ENCODE results near the gene DNAJC15. TPM values are rescaled to one million over a fixed set of nuclear protein-coding genes. Genes with fewer than 3 reads are reported as not detected.

Gene DNAJC15
- total and polyA plus RNA-seq, 2 of the 4 experiments (the other 2 are of a cell fraction): 7.0 to 22.0 TPM

GRCh38 chr13:43135516-43135915, 112.1 kb downstream of the DNAJC15 start:
- Histone ChIP-seq H3K18ac (ENCODE audit: low read depth, low read length) (no peak overlapping the region), H2AK9ac (replicated peaks; ENCODE audit: low read depth, low read length, poor library complexity) (no peak overlapping the region), H3K36me3 (ENCODE audit: control insufficient read depth, insufficient read depth, low read length) (no peaks in the 10 kb centered on the region), H3K27ac (ENCODE audit: insufficient read depth, low read length) (no peak overlapping the region), H3K4me2 (ENCODE audit: low read depth, low read length) (no peak overlapping the region), H3K9me1 (ENCODE audit: insufficient read depth, low read length) (peaks cover 5% of the 10 kb centered on the region; the same call in 1 of the 2 replicates), H4K5ac (ENCODE audit: low read depth, low read length) (no peak overlapping the region), H2BK5ac (ENCODE audit: low read depth, low read length, poor library complexity, severe bottlenecking) (no peak overlapping the region), H2BK20ac (ENCODE audit: low read depth, low read length) (no peak overlapping the region), H3K4ac (ENCODE audit: low read depth, low read length) (no peak overlapping the region), H3K4me1 (ENCODE audit: control insufficient read depth, insufficient read depth, low read length) (no peaks in the 10 kb centered on the region), H3K79me1 (ENCODE audit: low read depth in 1 of 2, low read length in 2 of 2) (no peaks in the 10 kb centered on the region), H2BK120ac (ENCODE audit: low read depth, low read length) (no peak overlapping the region), H2BK15ac (ENCODE audit: low read depth, low read length) (no peak overlapping the region), H2AFZ (replicated peaks; ENCODE audit: low read length, poor library complexity) (no peak overlapping the region), H4K91ac (ENCODE audit: insufficient read depth, low read depth, low read length) (no peak overlapping the region), H3K23ac (ENCODE audit: low read depth, low read length) (no peak overlapping the region), H2AK5ac (ENCODE audit: low read depth, low read length) (no peak overlapping the region), H4K8ac (ENCODE audit: low read depth in 2 of 2, low read length in 2 of 2) (no peak overlapping the region), H3K9me3 (ENCODE audit: control insufficient read depth, insufficient read depth, low read length) (no peaks in the 10 kb centered on the region), H3K4me3 (ENCODE audit: insufficient read depth, low read depth, low read length) (no peak overlapping the region), H3K56ac (ENCODE audit: extremely low read depth, insufficient read depth, low read length) (no peak overlapping the region), H3K9ac (ENCODE audit: low read depth, low read length) (no peak overlapping the region), H3K27me3 (ENCODE audit: control insufficient read depth, insufficient read depth, low read length) (peaks cover 13% of the 10 kb centered on the region), H4K20me1 (ENCODE audit: insufficient read depth, low read length) (no peaks in the 10 kb centered on the region), H3K14ac (replicated peaks; ENCODE audit: low read depth, low read length) (no peak overlapping the region)
- no TSS peak for BruUV-seq (replicated peaks)
- DNase-seq (no peak), ATAC-seq (ENCODE audit: low read depth) (no peak)
- intact Hi-C loops (cut with micrococcal nuclease): no loop called here
- POLR2A ChIA-PET (ENCODE audit: unreplicated experiment): no interaction called here
- CTCF ChIA-PET: no interaction called here
- TF ChIP-seq CEBPB (IDR thresholded peaks at IDR 0.05; ENCODE audit: low read depth, low read length) (no peak), ELK1 (IDR thresholded peaks at IDR 0.05; ENCODE audit: borderline replicate concordance, low read depth, low read length) (no peak), CHD1 (IDR thresholded peaks at IDR 0.05; ENCODE audit: low read depth, low read length) (no peak), SMC3 (IDR thresholded peaks at IDR 0.05; ENCODE audit: low read depth, low read length) (no peak), USF2 (IDR thresholded peaks at IDR 0.05; ENCODE audit: low read depth, low read length) (no peak), MAZ (IDR thresholded peaks at IDR 0.05; ENCODE audit: borderline replicate concordance, low read depth, low read length) (no peak), FOS (IDR thresholded peaks at IDR 0.05; ENCODE audit: low read depth, low read length) (no peak), RAD21 (IDR thresholded peaks at IDR 0.05; ENCODE audit: low read length) (no peak), CTCF (conservative IDR thresholded peaks at IDR 0.05; ENCODE audit: low read depth, low read length) (no peak), POLR2A (IDR thresholded peaks at IDR 0.05; ENCODE audit: low read depth, low read length) (no peak), RCOR1 (IDR thresholded peaks at IDR 0.05; ENCODE audit: insufficient replicate concordance, low read length) (no peak), RFX5 (IDR thresholded peaks at IDR 0.05; ENCODE audit: low read depth, low read length) (no peak), NFE2L2 (IDR thresholded peaks at IDR 0.05; ENCODE audit: low read depth, low read length) (no peak), MXI1 (IDR thresholded peaks at IDR 0.05; ENCODE audit: borderline replicate concordance, low read depth, low read length) (no peak), BHLHE40 (IDR thresholded peaks at IDR 0.05; ENCODE audit: low read depth, low read length) (no peak)
- in situ Hi-C loops (cut with MboI; ENCODE audit: low sequenced_read_pairs): no loop called here
- dilution Hi-C loops (cut with HindIII; ENCODE audit: low sequenced_read_pairs, unreplicated experiment): no loop called here
- 100% methylated on average over 2 of the region's 5 CpGs; no CpG with 5 or more reads in 1 of the 2 experiments for WGBS, 2 experiments (ENCODE audit: extremely low coverage in 2 of 2, insufficient read length in 1 of 2)
